Stimulated activated CD8-positive, alpha-beta memory T cell treated with anti-CD3 and anti-CD28 coated beads, Interleukin-12 subunit alpha, Interleukin-12 subunit beta, amount 100 ng/mL, for 24 hours (primary cell): ENCODE measurements around the gene TYW1.
"Not testable (repeated sequence)": the region's sequence is repeated elsewhere in the genome, so short reads cannot be mapped to it uniquely, and the experiment has no call there.

Experiments
- DNase-seq: peaks from one replicate; pipeline ENCODE4 v3.0.0-alpha.2; 2020; ENCODE audit errors: extremely low read depth

The TYW1 gene

GRCh38 chr7:66995050-66995776 lies 1.4 kb upstream of the TYW1 start, which contains the start of gene SBDS:
SBDS (minus strand) TSS chr7:66995586; CDS start chr7:66995417, 169 bp downstream.
- DNase-seq: peak; percentile 75

GRCh38 chr7:67000601-67001258 lies 4.1 kb downstream of the TYW1 start:
- DNase-seq: not testable (repeated sequence)

- not testable (repeated sequence) for DNase-seq
These were observed 7.5 kb downstream of the TYW1 start for GRCh38 chr7:67004145-67004544.

GRCh38 chr7:67006965-67007364 lies 10.3 kb downstream of the TYW1 start:
- no peak for DNase-seq

GRCh38 chr7:67008260-67008659 lies 11.6 kb downstream of the TYW1 start:
- DNase-seq: no peak

GRCh38 chr7:67009677-67010076 lies 13.0 kb downstream of the TYW1 start:
- DNase-seq: not testable (repeated sequence)

GRCh38 chr7:67014076-67014622 lies 17.5 kb downstream of the TYW1 start:
- not testable (repeated sequence) for DNase-seq

GRCh38 chr7:67017971-67018370 lies 21.3 kb downstream of the TYW1 start:
- DNase-seq: not testable (repeated sequence)

GRCh38 chr7:67018940-67019339 lies 22.3 kb downstream of the TYW1 start:
- no peak for DNase-seq

GRCh38 chr7:67019562-67020390 lies 23.1 kb downstream of the TYW1 start:
- DNase-seq: no peak

- no peak for DNase-seq
These were observed 24.6 kb downstream of the TYW1 start for GRCh38 chr7:67021260-67021659.

- no peak for DNase-seq
These were observed 25.9 kb downstream of the TYW1 start for GRCh38 chr7:67022511-67022910.

- not testable (repeated sequence) for DNase-seq
These were observed 28.8 kb downstream of the TYW1 start for GRCh38 chr7:67025459-67025858.

GRCh38 chr7:67031685-67032084 lies 35.1 kb downstream of the TYW1 start:
- DNase-seq: not testable (repeated sequence)

GRCh38 chr7:67033251-67033650 lies 36.6 kb downstream of the TYW1 start:
- DNase-seq: no peak

GRCh38 chr7:67036432-67037395 lies 40.1 kb downstream of the TYW1 start:
- DNase-seq: not testable (repeated sequence)

GRCh38 chr7:67040832-67041231 lies 44.2 kb downstream of the TYW1 start:
- not testable (repeated sequence) for DNase-seq

- DNase-seq: not testable (repeated sequence)
These were observed 46.3 kb downstream of the TYW1 start for GRCh38 chr7:67042781-67043558.

GRCh38 chr7:67043559-67043930 lies 46.9 kb downstream of the TYW1 start:
- DNase-seq: not testable (repeated sequence)

GRCh38 chr7:67045496-67045995 lies 48.9 kb downstream of the TYW1 start:
- no peak for DNase-seq
